ENCODE data around the gene RHO.
"Not testable (repeated sequence)": the region's sequence is repeated elsewhere in the genome, so short reads cannot be mapped to it uniquely, and the experiment has no call there.

Gene RHO

GRCh38 chr3:129498603-129499488 is 29.6 kb upstream of the RHO start:
- H3K27ac ChIP-seq = peak overlapping the region in 5 of 21 experiments; percentile 1 to 60 (median 33)
- not testable (repeated sequence) for H3K4me3 ChIP-seq

- H3K27ac ChIP-seq = peak overlapping the region in 4 of 21 experiments; percentile 19 to 74 (median 34)
- H3K4me3 ChIP-seq = not testable (repeated sequence)
These were observed 28.7 kb upstream of the RHO start for GRCh38 chr3:129499604-129500333.

DNA sequence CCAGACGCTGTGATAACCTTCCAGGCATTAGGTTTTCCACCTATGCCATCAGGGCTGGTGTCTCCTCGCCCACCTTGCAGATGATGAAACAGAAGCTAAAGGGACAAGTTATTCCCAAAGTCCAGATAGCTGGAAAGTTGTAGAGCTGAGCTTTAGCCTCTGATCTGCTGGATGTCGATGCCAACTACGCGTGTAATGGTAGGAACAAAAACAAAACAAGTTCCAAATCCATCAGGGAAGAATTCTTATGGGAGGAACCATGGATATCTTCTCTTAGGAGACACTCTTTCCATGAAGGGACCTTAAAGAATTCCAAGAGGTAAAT is 28.1 kb upstream of the RHO start:
- Histone ChIP-seq H3K4me3 (no peak overlapping the region), H3K27ac (peak overlapping the region in 4 of 21 experiments; percentile 19 to 74 (median 34))

- Histone ChIP-seq H3K4me3 (no peak overlapping the region), H3K27ac (no peak overlapping the region)
These were observed 26.8 kb upstream of the RHO start for GRCh38 chr3:129501630-129502029.

GRCh38 chr3:129502641-129503408 is 25.6 kb upstream of the RHO start:
- Histone ChIP-seq H3K4me3 (no peak overlapping the region), H3K27ac (no peak overlapping the region)

GRCh38 chr3:129503471-129504291 is 24.8 kb upstream of the RHO start:
- Histone ChIP-seq H3K4me3 (no peak overlapping the region), H3K27ac (no peak overlapping the region)

- no peak overlapping the region for H3K4me3 ChIP-seq
- H3K27ac ChIP-seq = no peak overlapping the region
These were observed 23.9 kb upstream of the RHO start for GRCh38 chr3:129504471-129505100.

DNA sequence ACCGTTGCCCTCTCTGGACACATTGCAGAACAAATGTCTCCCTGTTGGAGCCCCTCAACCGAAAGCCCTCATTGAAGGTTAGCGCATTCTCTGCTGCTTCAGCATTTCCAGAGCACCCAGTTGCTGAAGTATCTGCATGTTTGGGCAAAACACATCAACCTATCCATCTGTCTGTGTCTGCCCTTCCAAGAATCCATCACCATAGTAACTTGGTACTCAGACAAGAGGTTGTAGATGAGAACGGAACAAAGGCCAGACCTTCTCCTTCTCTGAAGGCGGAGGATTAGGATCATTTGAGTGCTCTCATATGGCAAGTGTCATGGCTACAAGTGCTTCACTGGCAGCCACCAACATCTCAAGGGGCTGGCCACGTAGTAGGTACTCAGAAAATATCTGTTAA is 23.1 kb upstream of the RHO start:
- Histone ChIP-seq H3K27ac (no peak overlapping the region), H3K4me3 (no peak overlapping the region)

DNA sequence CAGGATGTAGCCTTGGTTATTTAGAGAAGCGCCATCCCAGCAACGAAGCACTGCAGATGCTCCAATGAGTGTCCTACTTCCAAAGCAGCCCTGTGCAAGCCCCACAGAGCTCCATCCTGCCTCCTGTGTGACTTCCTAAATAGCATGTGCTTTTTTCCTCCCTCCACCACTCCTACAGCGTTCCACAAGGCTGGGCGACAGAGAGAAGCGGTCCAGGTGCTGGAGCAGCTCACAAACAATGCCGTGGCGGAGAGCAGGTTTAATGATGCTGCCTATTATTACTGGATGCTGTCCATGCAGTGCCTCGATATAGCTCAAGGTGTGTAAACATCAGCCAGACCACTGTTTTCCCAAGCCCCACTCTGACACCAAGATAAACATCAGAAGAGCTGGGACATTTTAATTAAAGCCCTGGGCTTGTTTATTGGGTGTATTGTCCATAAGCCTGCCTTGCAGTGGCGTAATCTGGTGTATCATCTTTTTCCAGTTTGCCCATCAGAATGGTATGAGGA is 22.2 kb upstream of the RHO start:
- no peak overlapping the region for H3K27ac ChIP-seq
- no peak overlapping the region for H3K4me3 ChIP-seq

DNA sequence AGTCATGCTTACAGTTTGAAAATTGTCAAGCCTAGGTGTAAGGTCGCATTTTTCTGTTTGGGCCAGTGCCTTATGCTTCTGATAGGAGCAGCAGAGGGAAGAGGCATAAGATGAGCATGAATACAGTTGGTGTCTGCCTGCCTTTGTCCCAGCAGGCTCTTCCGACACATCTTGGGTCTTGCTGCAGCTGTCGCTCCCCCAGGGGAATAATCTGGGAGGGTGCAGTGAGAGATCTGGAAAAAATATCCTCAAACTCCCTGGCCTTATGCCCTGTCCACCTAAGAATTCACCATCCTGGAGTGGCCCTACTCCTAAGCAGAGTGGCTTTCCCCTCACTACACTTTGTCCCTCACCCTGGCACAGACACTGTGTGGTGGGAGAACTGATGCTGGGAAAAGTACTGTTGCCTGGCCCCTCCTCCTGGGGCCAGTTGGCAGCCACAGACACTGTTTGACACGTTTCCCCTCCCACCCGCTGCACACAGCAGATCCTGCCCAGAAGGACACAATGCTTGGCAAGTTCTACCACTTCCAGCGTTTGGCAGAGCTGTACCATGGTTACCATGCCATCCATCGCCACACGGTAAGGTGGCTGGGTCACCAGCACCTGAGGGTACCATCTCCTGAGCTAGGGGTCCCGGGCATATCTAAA is 21.1 kb upstream of the RHO start:
- H3K4me3 ChIP-seq = no peak overlapping the region
- H3K27ac ChIP-seq = peak overlapping the region in 3 of 21 experiments; percentile 5 to 35 (median 7)

DNA sequence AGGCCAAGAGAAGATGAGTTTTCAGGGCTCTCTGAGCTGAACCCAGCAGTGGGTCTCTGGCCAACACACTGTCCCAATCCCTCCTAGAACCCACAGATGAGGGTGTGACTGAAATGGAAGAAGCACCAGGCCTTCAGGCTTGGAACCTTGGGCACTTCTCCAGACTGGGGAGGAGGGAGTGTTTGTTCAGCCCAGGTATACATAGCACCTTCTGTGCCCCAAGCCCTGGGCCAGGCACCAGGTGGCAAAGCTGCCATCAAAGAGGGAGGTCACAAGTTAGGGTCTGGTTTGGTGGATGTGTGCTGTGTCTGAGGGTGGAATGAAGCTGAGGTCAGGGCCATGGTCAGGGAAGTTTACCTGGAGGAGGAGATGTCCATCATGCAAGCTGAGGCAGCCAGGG is 15.8 kb upstream of the RHO start:
- no peak overlapping the region for H3K27ac ChIP-seq
- no peak overlapping the region for H3K4me3 ChIP-seq

DNA sequence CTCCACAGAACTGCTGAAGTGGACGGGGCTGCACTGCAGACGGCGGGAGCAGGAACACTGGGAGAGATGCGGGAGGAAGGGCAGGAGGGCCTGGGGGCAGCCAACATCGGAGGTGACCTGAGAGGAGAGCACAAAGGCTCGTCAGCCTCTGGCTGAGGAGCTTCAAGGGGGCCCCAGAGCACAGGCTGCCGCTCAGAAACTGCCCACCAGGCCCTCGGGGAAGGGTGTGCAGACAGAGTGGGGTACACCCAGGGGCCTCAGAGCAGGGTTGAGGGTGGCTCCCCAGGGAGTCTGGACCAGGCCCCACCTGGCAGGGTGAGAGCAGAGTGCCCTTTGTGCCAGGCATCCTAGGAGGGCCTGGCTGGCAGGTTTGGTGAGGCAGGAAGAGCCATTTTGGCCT is 14.7 kb upstream of the RHO start:
- no peak overlapping the region for H3K27ac ChIP-seq
- H3K4me3 ChIP-seq = no peak overlapping the region

DNA sequence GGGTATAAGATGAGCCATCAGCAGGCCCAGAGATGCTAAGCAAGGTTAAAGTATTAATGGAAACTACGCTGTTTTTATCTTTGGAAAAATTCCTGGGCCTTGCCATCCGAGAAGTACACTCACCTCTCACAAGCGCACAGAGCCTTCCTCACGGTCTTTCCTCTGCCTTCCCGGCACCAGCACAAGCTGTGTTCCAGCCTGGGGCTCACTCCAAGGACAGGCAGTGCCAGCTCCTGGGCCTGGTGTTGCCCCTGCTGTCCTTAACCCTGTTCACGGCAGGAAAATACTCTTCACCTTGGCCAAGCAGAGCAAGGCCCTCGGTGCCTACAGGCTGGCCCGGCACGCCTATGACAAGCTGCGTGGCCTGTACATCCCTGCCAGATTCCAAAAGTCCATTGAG is 14.3 kb upstream of the RHO start:
- H3K4me3 ChIP-seq = no peak overlapping the region
- no peak overlapping the region for H3K27ac ChIP-seq

DNA sequence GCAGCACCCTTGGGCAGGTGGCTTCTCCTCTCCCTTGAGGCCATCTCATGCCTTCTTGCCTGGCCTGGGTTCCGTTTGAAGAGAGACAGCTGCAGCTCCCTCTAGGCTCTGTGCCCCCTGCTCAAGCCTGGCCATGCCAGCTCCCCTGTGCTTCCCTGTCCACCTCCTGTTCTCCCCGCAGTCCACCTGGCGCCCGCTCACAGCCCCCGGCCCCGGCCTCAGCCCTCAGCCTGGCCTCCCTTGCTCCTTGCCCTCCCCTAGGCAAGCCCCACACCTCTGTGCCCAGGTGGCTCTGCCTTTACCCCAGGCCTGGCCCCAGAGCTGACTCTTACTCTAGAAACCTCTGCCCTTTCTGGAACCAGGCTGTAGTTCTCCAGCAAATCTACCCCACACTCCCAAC is 13.9 kb upstream of the RHO start:
- Histone ChIP-seq H3K27ac (no peak overlapping the region), H3K4me3 (no peak overlapping the region)

DNA sequence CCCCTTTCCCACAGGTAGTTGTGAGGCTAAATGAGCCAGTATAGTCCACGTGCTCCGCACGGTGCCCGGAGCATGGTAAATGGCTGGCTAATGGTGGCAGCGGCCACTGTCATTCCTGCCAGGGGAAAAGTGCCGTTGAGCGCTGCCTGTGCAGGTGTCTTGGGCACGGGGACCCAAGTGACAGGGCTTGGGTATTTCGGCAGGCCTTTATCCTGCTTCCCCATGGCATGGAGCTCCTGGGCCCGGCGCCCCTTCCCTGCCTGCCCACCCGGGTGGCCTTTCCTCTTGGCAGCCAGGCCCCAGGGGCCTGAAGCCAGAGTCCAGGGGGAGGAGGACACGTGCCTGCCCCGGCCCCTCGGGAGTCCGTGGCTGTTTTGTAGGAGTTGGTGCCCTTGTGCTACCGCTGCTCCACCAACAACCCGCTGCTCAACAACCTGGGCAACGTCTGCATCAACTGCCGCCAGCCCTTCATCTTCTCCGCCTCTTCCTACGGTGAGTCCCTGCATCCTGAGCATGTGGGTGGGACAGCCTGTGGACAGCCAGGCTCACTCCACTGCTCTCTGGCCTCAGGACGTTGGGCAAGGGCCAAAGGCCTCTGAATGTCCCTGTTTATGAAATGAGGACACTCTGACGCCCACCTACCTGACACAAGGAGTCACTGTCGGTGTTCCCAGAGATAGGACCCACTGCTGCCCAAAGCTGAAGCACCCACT is 13.2 kb upstream of the RHO start:
- H3K27ac ChIP-seq, H3K4me3 ChIP-seq: not testable (repeated sequence)

DNA sequence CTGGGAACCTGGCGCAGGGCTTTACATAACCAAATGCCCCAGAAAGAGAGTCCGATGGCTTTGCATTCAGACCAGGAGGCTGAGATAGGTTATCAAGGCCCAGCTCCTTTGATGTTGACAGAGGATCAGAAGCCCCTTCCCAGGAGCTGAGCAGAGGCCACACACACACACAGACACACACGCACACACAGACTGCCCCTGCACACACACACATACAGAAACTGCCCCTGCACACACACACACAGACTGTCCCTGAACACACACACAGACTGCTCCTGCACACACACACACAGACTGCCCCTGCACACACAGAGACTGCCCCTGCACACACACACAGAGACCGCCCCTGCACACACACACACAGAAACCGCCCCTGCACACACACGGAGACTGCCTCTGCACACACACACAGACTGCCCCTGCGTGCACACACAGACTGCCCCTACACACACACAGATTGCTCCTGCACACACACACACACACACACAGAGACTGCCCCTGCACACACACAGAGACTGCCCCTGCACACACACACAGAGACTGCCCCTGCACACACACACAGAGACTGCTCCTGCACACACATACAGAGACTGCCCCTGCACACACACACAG is 12.5 kb upstream of the RHO start:
- H3K27ac ChIP-seq, H3K4me3 ChIP-seq: not testable (repeated sequence)

DNA sequence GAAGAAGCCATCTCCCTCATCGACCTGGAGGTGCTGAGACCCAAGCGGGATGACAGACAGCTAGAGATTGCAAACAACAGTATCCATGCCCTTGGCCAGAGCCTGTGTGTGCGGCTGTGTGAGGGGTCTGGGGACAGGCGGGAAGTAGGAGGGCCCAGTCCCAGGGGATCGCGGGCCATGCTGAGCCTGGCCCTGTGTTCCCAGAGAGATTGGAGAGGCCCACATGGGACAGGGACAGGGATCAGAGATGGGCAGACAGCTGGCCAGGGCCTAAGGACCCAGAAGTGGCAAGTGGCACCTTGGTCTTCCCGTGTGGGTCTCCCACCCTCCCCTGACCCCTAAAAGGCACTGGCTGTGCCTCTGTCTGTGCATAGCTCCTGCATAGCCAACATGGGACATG is 10.9 kb upstream of the RHO start:
- Histone ChIP-seq H3K4me3 (no peak overlapping the region), H3K27ac (no peak overlapping the region)

Measured in skin epidermis (tissue), 12 donors.